ENCODE results near the gene CRADD.
"Not testable (repeated sequence)": the region's sequence is repeated elsewhere in the genome, so short reads cannot be mapped to it uniquely, and the experiment has no call there.

CRADD gene

DNA sequence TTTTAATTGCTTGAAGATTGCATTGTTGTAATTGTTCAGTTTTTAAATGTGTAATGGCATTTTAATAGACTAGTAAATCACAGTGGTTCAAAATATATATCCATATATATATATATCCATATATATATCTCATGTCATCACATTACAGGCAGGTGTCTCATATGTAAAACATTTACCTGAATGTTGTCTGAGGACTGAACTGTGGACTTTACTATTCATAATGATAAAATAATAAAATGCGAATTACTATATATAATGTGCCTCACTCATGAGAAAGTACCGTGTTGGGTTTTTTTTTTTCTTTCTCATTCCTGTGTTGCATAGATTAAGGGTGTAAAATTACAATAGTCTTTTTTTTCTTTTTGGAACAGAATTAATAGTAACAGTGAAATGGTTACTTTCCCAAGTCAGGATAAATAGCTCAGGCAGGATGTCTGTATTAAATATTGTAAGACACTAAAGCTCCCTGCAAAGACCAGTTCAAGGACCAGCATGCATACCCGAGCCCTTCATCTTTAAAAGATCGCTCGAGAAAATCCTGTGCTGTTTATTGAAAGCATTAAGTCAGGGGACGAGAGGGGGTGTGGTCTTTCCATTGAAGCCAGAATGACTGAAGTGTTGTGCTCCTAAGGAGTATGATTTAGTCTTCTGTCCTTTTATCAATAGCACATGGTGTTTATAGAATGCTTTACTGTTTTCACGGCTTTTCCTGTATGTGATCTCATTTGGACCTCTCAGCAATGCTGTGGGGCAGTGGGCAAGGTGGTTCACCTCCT is 173.5 kb downstream of the CRADD start:
- DNase-seq, result no peak

- no peak for DNase-seq
Observed at GRCh38 chr12:93851257-93851671, 174.1 kb downstream of the CRADD start.

GRCh38 chr12:93852173-93852591 is 175.0 kb downstream of the CRADD start:
- DNase-seq, result no peak

GRCh38 chr12:93853698-93854478 is 176.7 kb downstream of the CRADD start:
- DNase-seq, result no peak

- DNase-seq, result no peak
Observed at GRCh38 chr12:93855261-93855660, 178.1 kb downstream of the CRADD start.

DNA sequence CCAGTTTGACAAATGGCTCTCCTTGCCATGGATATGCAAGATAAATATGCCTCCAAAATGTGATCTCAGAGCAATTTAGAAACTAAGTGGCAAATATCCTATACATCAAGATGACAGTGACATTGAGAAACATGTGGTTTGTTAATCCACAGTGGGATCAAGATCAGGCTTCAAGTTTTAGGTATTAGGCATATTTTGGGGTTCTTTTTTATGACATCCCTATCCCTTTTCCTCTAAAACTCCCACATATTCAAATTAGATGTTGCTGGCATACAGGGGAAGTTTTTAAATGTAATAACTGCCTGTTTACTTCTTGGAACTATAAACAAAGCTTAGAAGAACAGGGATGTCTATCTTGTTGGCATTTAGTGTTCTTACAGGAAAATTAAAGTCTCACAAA is 179.4 kb downstream of the CRADD start:
- DNase-seq, result no peak

- DNase-seq, result no peak
Observed at GRCh38 chr12:93857279-93857938, 180.2 kb downstream of the CRADD start.

DNA sequence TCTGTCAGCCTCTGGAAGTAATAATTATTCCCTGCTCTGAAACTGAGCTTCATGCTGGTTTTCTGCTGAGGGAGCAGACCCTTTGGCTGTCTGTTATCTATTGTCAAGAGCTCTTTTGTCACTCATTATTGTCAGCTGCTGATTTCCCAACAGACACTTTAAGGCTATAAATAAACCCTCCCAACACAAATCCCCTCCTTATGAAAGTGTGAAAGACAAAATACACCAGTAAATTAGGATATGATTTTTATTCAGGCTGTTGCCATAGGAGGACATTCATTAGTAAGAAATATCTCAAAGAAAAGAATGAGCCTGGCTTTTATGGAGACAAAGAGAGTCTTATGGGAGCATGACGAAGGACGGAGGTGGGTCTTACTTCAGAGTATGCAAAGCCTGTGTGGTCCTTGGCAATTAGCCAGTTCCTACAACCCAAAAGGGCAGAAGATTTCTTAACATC is 180.8 kb downstream of the CRADD start:
- DNase-seq, result no peak

DNA sequence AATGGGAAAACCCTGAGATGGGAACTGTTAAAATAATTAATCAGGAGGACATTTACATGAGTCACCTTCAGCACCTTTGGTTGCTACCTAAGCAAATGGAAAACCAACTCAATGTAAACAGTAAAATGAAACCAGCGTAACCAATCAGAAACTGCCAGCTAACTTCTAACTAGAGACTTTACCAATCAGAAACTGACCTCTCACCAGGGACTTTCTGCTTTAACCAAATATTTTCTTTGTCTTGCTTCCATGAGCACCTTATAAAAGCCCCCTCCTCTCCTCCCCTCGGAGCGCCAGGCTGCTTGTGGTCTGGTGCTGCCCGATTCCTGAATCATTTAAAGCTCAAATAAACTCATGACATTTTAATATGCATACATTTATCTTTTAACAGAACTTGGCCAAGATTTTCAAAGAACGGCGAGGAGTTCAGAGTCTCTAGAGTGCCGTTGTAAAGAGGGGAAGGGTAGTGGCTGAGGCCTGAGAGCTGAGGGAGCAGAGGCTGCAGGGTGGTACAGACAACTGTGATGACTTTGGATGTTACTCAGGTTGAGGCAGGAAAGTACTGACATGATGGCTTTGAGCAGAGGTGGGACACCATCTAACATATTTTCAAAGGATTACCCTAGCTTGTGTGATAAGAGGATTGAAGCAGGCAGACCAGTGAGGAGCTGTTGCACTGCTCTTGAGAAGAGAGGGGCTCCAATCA is 183.6 kb downstream of the CRADD start:
- no peak for DNase-seq

- DNase-seq, result no peak
Observed at GRCh38 chr12:93862424-93862823, 185.2 kb downstream of the CRADD start.

- no peak for DNase-seq
Observed at GRCh38 chr12:93865751-93866150, 188.6 kb downstream of the CRADD start.

DNA sequence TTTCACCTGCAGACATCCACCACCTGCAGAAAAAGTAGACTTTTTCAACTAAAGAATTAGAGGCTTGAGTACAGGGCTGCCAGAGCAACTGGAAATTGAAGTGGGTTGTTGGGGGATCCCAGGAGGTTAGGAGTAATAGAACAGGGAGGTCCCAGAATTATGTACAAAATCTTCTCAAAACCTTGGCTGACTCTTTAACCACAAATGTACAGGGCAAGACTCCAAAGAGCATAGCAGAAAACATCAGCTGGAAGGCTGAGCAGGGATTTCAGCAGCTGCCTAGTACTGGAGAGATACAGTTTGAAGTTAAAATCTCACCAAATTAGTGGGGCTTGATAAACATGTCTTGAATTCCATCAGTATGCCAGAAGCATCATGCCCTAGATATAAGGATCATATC is 191.6 kb downstream of the CRADD start:
- no peak for DNase-seq

- DNase-seq, result no peak
Observed at GRCh38 chr12:93870020-93870795, 193.0 kb downstream of the CRADD start.

GRCh38 chr12:93871566-93871965 is 194.4 kb downstream of the CRADD start:
- not testable (repeated sequence) for DNase-seq

- DNase-seq, result no peak
Observed at GRCh38 chr12:93873561-93873960, 196.4 kb downstream of the CRADD start.

DNA sequence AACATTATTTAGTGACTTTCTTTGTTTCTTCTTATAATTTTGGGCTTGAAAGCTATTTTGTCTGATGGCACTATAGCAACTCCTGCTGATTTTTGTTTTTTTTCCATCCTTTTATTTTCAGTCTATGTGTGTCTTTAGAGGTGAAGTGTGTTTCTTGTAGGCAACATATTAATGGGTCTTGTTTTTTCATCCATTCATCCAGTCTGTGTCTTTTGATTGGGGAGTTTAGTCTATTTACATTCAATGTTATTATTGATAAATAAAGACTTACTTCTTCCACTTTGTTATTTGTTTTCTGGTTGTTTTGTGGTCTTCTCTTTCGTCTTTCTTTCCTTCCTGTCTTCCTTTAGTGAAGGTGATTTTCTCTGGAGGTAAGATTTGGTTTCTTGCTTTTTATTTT is 198.0 kb downstream of the CRADD start:
- DNase-seq, result no peak

- DNase-seq, result no peak
Observed at GRCh38 chr12:93876360-93876759, 199.2 kb downstream of the CRADD start.

- no peak for DNase-seq
Observed at GRCh38 chr12:93877446-93877845, 200.3 kb downstream of the CRADD start.

DNA sequence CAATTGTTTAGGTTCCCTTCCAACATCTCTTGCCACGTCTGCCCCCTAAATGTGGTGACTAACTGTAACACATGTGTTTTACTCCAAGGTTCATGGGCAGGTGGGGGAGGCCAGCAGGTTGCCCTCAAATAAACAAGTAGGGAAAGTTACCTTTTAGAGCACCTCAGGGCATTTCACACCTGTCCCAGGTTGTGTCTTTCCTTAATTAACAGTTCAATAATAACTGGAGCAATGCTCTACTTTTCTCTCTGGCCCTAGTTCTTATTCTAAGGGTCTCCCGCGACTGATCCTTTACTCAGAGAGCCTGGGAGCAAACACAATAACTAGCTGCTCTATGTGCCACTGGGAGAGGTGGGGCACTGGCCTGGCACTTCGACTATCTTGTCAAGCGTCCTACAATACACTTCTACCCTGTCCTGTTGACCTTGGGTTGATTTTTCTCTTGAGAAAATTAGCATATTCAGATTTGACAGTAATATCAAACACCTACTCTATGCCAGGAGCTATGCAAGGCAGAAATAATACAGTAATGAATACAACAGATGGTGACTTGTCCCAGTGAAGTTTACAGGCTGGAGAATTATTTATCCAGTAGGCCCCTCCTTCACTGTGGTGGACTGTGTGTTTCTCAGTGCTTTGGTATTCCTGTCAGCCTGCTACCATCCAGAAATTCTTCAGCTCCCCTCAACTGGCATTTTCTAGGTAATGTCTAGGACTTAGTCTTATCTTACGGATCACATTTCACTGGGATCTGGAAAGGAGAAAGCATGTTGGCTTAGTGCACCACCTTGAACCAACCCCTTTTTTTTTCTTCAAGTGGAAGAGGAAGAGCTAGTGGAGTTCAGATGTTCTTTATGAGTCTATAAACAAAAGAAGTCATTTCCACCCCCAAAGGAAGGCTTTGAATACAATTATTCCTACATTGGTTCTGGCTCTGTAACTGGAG is 202.6 kb downstream of the CRADD start:
- no peak for DNase-seq

DNA sequence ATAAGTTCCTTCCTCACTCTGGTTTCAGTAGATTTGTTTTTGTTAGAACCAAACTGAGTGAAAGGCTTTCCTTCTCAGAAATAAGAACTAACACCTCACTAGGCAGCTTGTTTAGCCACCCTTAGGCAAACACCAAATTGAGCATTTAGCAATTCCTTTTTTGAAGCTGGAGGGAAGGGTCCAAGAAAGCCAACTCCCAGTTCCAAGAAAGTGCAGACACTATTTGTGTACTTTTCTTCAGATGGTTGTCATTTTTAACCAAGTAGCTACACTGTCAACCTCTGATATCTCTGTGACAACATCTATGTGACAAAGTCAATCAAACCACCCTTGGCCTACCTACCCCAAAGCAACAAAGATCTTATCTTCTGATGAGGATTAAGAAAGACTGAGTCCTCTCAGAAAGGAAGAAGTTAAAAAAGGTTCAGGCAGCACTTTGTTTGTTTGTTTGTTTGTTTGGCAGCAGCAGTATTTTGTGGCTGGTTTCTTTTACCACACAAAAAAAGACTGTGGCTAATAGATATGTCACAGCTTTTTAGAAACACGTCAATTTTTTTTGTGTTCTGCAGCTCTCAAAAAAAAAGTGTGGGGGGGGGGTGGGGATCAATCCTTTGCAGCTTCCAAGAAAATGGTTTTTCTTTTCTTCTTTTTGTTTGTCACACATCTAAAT is 203.8 kb downstream of the CRADD start:
- no peak for DNase-seq

Data from NCI-H1092 treated with DMSO at 0.1 percent for 48 hours (cell line).